ENCODE data around the gene PLSCR2.
"Not testable (repeated sequence)": the region's sequence is repeated elsewhere in the genome, so short reads cannot be mapped to it uniquely, and the experiment has no call there.

The PLSCR2 gene

DNA sequence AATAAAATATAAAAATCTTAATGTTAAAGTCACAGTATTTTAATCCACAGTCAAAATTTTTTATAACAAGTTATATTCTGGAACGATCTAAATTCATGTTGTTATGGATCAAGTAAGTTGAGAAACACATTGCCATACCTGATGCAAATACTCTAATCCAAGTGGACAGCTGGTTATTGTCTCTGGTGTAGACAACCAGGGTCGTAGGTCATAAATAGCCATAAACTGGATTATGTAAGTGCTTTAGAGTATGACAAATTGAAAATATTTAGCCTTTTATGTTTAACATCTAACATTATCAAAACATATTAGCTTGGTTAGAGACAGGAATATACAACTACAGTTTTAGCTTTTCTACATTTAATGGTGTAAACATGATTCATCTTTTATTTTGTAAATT, 53.0 kb downstream of the PLSCR2 start:
- DNase-seq (ENCODE audit: low read depth) = no peak

DNA sequence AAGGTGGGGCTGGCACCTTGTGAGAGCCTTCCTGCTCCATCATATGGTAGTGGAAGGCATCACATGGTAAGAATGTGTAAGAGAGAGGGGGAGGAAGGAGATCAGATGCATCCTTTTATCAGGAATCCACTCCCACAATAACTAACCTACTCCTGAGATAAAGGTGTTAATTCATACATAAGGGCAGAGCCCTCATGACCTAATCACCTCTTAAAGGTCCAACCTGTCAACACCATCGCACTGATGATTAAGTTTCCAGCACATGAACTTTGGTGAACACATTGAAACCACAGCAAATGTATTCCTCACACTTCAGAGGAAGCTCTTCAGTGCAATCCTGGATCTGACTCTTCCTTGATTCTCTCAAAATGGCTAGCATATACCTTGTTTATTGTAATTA, 55.4 kb downstream of the PLSCR2 start:
- no peak for DNase-seq (ENCODE audit: low read depth)

DNA sequence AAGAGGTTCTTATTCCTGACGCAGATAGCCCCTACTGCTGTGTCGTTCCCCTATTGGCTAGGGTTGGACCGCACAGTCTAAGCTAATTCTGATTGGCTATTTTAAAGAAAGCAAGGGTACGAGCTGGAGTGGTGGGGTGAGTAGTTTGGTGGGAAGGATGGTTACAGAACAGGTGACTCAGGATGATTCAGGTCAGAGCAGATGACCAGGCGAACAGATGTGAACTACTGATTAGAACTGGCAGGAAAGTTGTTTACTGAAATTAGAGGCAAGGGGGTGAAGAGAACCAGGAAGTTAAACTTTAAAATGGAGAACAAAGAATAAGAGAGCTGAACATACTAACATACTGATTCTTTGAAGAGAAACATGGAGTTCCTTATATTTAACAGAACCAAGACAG, 56.6 kb downstream of the PLSCR2 start:
- DNase-seq (ENCODE audit: low read depth) = not testable (repeated sequence)

DNA sequence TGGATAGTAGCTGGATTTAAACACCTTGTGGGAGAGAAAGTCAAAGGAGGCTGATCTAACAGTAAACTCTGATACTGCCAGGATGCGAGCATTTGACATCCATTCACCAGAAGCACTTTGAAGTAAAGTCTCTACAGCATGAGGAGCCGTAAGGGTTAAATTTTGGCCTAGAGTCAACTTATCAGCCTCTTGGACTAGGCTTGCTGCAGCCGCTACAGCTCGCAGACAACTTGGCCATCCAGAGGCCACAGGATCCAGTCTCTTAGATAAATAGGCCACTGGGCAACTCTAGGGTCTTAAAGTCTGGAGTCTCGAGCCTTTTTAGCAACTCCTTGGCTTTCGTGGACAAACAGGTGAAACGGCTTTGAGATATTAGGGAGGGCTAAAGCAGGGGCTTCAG, 61.4 kb downstream of the PLSCR2 start:
- no peak for DNase-seq (ENCODE audit: low read depth)

DNA sequence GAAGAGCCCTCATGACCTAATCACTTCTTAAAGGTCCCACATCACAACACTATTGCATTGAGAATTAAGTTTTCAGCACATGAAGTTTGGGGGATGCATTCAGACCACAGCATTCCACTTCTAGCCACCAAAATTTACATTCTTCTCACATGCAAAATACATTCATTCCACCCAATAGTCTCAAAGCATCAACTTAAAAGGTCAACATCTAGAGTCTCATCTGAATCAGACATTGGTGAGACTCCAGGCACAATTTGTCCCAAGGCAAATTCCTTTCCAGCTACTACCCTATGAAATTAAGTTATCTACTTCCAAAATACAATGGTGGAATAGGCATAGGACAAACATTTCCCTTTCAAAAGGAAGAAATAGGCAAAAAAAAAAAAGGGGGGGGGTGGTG, 64.9 kb downstream of the PLSCR2 start:
- DNase-seq (ENCODE audit: low read depth) = no peak

DNA sequence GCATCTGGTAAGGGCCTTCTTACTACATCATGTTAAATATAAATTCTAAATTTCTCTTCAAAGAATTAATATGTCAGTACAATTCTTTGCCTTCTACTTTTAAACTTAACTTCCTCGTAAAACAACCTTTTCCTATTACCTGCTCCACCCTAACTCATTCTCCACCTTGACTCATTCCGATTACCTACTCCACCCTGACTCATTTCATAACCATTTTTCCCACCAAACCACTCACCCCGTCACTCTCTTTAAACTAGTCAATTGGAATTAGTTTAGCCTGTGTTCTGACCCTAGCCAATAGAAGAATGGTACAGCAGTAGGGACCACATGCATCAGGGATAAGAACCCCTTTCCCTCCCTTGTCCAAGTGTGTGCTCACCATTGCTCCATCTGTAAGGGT, 65.6 kb downstream of the PLSCR2 start:
- DNase-seq (ENCODE audit: low read depth) = no peak

DNA sequence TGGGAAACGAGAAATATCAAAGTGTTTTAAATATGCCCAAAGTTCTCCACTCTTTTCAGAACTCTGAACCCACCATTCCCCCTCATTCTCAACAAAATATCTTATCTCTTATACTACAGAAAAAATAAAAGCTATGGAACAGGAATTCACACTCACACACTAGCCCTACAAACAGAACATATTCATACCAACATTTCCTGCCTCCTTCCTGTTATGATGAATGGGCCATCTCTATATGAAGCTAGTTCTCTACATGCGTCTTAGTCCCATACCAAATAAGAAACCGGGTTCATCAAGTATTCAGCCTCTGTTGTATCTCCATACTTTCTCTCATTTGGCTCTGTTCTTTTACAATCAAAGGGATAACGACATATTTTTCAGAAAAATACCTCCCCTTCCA, 72.6 kb downstream of the PLSCR2 start:
- DNase-seq (ENCODE audit: low read depth) = no peak

DNA sequence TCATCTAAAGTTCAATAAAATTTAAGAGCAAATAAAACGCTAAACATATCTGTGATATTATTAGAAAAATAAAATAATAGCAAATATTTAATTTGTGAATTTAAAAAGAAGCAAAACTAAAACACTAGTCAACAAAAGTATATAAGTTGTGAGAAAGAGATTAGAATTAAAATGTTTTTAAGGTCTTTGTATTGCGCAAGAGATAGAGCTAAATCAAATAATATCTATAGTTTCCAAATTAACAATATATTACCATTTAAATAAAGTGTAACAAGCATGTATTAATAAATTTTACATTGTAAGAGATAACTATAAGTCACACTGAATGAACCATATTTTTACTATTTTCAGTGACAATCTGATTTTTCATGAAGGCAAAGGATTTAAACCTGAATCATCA, 74.2 kb downstream of the PLSCR2 start:
- DNase-seq (ENCODE audit: low read depth) = no peak

DNA sequence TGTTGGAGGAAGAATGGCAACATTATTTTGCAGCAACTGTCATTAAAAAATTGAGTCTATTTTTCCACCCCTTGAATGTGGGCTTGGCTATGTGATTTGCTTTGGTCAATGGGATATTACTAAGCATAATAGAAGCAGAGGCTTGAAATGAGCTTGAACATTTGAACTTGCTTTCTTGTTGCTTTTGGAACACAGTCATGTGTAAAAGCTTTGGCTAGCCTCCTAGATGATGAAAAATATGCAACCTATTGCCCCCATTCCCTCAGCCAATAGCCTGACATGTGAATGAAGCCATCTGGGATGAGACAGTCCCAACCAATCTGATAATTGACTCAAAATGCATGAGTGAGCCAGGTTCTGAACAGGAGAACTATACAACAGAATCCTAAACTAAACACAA, 78.4 kb downstream of the PLSCR2 start:
- DNase-seq (ENCODE audit: low read depth) = no peak

DNA sequence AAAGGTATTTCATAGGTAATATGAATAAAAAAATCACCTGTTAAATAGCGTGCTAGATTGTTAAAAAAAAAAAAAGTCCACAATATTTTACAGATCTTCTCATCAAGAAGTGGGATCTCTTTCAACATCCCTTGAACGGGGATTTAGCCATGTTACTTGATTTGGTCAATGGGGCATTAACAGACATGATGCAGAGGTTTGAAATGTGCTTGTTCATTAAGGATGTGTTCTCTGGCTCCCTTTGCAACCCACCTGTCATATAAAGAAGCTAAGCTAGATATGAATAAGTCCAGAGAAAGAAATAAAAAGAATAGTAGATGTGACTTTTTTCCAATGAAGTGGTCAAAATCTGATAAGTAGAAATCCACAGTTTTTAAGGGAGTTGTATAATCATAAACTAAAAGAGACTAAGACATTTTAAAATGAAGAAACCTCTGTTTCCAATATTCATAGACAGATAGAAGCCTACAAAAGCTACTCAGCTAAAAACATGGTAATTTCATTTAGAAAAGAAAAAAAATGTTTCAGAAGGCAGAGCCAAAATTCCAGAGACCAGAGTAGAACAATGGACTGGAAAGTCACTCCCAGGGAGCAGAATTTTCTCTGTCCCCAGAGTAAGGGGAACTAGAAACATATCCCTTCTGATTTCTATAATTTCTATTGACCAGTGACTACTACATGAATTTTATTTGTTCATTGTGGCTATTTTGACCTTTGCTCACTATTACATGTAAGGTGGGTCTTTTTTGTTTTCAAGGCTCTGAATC, 79.2 kb downstream of the PLSCR2 start:
- no peak for DNase-seq (ENCODE audit: low read depth)

DNA sequence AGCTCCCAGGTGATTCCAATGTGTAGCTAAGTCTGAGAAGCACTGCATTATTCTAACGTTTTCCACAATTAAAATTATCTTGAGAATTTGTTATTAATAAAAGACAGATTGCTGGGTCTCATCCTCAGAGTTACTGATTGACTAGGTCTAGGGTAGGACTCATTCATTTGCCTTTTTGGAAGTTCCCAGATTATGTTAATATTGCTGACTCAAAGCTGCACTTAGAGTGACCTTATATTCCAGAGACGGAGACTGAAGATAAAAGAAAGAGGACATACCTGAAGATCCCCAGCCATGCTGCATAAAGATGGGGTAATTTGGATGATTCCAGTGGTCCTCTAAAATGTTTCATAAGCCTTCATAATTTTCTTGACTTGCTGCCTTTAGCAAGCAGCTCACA, 81.8 kb downstream of the PLSCR2 start:
- no peak for DNase-seq (ENCODE audit: low read depth)

DNA sequence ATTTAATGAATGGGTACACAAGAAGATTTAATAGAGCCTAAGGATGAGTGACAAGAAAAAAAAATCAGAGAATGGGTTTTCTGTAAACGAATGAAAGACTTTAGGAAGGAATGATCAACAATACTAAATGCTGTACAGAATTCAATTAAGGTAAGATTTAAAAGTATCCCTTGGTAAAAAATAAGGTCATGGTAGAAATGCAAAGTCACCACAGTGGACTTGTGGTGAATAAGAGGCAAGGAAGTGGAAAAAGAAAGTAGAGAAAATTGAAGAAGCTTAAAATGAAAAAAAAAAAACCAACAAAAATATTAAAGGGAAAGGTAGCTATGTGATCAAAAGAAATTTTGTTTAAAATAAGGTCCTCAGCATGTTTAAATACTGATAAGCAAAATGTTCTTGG, 82.4 kb downstream of the PLSCR2 start:
- DNase-seq (ENCODE audit: low read depth) = no peak

DNA sequence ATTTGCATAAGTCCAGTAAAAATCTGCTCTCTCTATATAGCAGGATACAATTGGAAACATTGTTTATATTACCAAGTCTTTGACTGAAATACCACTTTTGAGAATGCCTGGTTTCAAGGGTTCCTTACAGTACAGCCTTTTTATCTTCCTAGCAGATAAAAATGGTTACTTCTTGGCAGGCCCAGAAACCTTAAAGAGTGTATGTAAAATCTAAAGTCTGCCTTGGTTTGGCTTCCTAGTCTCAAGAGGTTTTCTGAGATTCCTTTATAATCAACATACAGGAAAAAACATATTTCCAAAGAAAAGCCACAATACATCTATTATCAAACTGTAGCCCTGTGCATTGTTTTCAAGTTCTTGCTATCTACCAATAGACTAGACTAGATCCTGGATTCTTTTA, 84.6 kb downstream of the PLSCR2 start:
- DNase-seq (ENCODE audit: low read depth) = no peak

Data from HS-27A (cell line).